Smooth muscle cell (in vitro differentiated cells): ENCODE data around the gene ATF6. TPM values are rescaled to one million over a fixed set of nuclear protein-coding genes. Genes with fewer than 3 reads are reported as not detected.

ENCODE experiments used
- DNase-seq: peaks from one replicate; lab custom pipeline; 2025; ENCODE audit not compliant: unreplicated experiment; lab: John Stamatoyannopoulos, UW
- H2AFZ ChIP-seq: fragments of 200-600 bp; sonication (generic); 2 replicates; pipeline ENCODE4 v1.6.0; 2016; ENCODE audit warnings: antibody characterized with exemption, low read depth, mild to moderate bottlenecking
- H3F3A ChIP-seq: fragments of 200-600 bp; sonication (generic); 2 replicates; pipeline ENCODE4 v1.6.0; 2017; ENCODE audit warnings: antibody characterized with exemption, low read depth
- H3K27ac ChIP-seq: fragments of 200-600 bp; sonication (generic); 2 replicates; pipeline ENCODE4 v1.5.1; 2016; ENCODE audit warnings: low read depth, mild to moderate bottlenecking
- H3K27me3 ChIP-seq: fragments of 200-600 bp; sonication (generic); 2 replicates; pipeline ENCODE4 v1.6.1; 2016; ENCODE audit warnings: low read depth, mild to moderate bottlenecking
- H3K36me3 ChIP-seq: fragments of 200-600 bp; sonication (generic); 2 replicates; pipeline ENCODE4 v1.5.1; 2016; ENCODE audit warnings: low read depth
- H3K4me1 ChIP-seq: fragments of 200-600 bp; sonication (generic); 2 replicates; pipeline ENCODE4 v1.5.1; 2016; ENCODE audit warnings: low read depth
- H3K4me2 ChIP-seq: fragments of 200-600 bp; sonication (generic); 2 replicates; pipeline ENCODE4 v1.6.0; 2016; ENCODE audit warnings: mild to moderate bottlenecking
- H3K4me3 ChIP-seq: fragments of 200-600 bp; sonication (generic); 2 replicates; pipeline ENCODE4 v1.5.1; 2016; ENCODE audit warnings: mild to moderate bottlenecking
- H3K79me2 ChIP-seq: fragments of 200-600 bp; sonication (generic); 2 replicates; pipeline ENCODE4 v1.6.0; 2016; ENCODE audit warnings: low read depth, mild to moderate bottlenecking
- H3K9ac ChIP-seq: fragments of 200-600 bp; sonication (generic); 2 replicates; pipeline ENCODE4 v1.6.0; 2016; ENCODE audit warnings: low read depth
- H3K9me3 ChIP-seq: fragments of 200-600 bp; sonication (generic); replicated peaks from 2 replicates; pipeline ENCODE4 v1.5.1; 2016; ENCODE audit warnings: low read depth
- H4K20me1 ChIP-seq: fragments of 200-600 bp; sonication (generic); 2 replicates; pipeline ENCODE4 v1.6.0; 2016; ENCODE audit warnings: low read depth
- WGBS: methylation state at CpG from one replicate; pipeline ENCODE4 v1.1.7; 2016; ENCODE audit warnings: low lambda C conversion rate; 5-methylcytosine and 5-hydroxymethylcytosine counted together
- polyA plus RNA-seq: library from polyadenylated mRNA; unstranded; fragments of >200 nt; fragmentation: Nextera tagmentation; extraction: Ambion mirVana; gene quantifications from 2 replicates; pipeline ENCODE4 v1.2.1, GENCODE V29; 2016
- total RNA-seq: library from RNA; depleted of rRNA; stranded (reverse); fragments of >200 nt; gene quantifications from 2 replicates; pipeline ENCODE4 v1.2.3, GENCODE V29; 2014
- TF ChIP-seq, protein P1 (sequence below): fragments of 200-600 bp; sonication (generic); IDR thresholded peaks from 2 replicates; pipeline ENCODE4 v1.5.1; 2017; ENCODE audit warnings: borderline replicate concordance, mild to moderate bottlenecking, antibody characterized with exemption; ENCODE audit not compliant: insufficient read depth, poor library complexity, severe bottlenecking

ATF6 gene
- total and polyA plus RNA-seq, 2 experiments from 2014 or later, result 7.8 to 22.9 TPM

DNA sequence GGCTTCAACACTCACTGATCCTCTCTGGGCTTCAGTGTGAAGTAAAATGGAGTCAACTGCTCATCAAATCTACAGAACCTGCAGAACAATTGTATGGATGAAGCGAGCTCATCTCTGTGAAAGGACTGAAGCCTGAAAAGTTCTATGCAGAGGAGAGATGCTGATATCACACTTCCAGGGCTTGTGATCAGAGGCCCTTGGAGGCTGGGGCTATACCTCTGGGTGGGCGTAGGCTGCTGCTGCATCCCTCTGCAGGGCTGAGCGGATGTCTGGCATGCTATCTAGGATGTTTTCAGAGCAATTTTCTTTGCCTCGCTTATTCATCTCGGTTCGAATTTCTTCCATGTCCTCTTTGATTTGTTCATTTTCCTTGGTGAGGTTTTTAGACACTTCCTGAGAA is 240.0 kb downstream of the ATF6 start:
- H3K79me2 ChIP-seq, result no peaks in the 10 kb centered on the region
- no peaks in the 10 kb centered on the region for H3K36me3 ChIP-seq
- H4K20me1 ChIP-seq, result no peaks in the 10 kb centered on the region
- H3K27me3 ChIP-seq, result no peaks in the 10 kb centered on the region
- 64% methylated on average over 6 of the region's 6 CpGs for WGBS
- DNase-seq, result no peak
- H3K27ac ChIP-seq, result peak overlapping the region; percentile 36
- TF ChIP-seq, protein P1, sequence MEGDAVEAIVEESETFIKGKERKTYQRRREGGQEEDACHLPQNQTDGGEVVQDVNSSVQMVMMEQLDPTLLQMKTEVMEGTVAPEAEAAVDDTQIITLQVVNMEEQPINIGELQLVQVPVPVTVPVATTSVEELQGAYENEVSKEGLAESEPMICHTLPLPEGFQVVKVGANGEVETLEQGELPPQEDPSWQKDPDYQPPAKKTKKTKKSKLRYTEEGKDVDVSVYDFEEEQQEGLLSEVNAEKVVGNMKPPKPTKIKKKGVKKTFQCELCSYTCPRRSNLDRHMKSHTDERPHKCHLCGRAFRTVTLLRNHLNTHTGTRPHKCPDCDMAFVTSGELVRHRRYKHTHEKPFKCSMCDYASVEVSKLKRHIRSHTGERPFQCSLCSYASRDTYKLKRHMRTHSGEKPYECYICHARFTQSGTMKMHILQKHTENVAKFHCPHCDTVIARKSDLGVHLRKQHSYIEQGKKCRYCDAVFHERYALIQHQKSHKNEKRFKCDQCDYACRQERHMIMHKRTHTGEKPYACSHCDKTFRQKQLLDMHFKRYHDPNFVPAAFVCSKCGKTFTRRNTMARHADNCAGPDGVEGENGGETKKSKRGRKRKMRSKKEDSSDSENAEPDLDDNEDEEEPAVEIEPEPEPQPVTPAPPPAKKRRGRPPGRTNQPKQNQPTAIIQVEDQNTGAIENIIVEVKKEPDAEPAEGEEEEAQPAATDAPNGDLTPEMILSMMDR, result no peak
- H3K9ac ChIP-seq, result no peak overlapping the region
- H3K4me1 ChIP-seq, result peaks cover 5% of the 10 kb centered on the region
- H3F3A ChIP-seq, result no peaks in the 10 kb centered on the region
- H2AFZ ChIP-seq, result no peak overlapping the region
- H3K4me3 ChIP-seq, result no peak overlapping the region
- no peaks in the 10 kb centered on the region for H3K9me3 ChIP-seq
- no peak overlapping the region for H3K4me2 ChIP-seq

DNA sequence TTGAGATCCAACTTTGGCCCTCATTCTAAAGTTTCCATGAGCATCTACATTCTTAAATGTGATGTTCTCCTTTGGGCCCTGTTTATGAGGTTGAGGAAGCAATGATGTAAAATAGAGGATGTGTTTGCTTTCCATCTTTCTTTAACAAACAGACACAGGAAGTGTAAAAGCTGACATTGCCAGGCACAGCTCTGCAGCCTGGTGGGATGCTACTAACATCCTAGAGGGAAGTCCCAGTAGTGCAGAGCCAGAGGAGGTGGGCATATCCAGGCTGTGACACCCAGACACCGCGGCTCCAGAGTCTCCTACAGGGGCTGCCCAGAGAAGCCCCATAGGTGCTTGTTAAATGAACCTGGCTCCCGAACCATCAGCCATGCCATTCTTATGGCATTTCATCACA is 241.3 kb downstream of the ATF6 start:
- TF ChIP-seq, protein P1, result no peak
- H3K36me3 ChIP-seq, result no peaks in the 10 kb centered on the region
- no peaks in the 10 kb centered on the region for H3K79me2 ChIP-seq
- H3K4me2 ChIP-seq, result no peak overlapping the region
- H3K9me3 ChIP-seq, result no peaks in the 10 kb centered on the region
- no peak for DNase-seq
- no peak overlapping the region for H2AFZ ChIP-seq
- no peak overlapping the region for H3K9ac ChIP-seq
- no peaks in the 10 kb centered on the region for H3F3A ChIP-seq
- H3K4me3 ChIP-seq, result no peak overlapping the region
- peaks cover 5% of the 10 kb centered on the region for H3K4me1 ChIP-seq
- 93% methylated on average over 3 of the region's 3 CpGs for WGBS
- no peaks in the 10 kb centered on the region for H3K27me3 ChIP-seq
- no peak overlapping the region for H3K27ac ChIP-seq
- H4K20me1 ChIP-seq, result no peaks in the 10 kb centered on the region

DNA sequence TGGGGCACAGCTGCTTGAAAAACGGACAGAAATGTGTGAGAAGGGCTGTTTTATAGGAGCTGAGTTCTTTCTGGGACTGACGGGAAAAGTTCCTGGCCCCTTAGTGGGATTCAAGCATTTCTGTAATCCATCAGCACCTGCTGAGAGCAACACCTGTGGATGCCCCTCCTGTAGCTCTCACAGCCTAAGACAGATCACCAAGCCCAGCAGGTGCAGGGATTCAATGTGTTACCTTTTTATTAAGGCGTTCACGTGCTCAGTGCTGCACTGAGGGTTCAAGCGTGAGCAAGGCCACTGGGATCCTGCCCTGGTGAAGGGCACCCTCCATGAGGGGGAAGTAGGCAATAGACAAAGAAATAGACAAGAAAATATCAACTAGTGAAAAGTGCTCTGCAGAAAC is 242.7 kb downstream of the ATF6 start:
- no peaks in the 10 kb centered on the region for H4K20me1 ChIP-seq
- H3K27me3 ChIP-seq, result no peaks in the 10 kb centered on the region
- no peak overlapping the region for H2AFZ ChIP-seq
- 84% methylated on average over 5 of the region's 5 CpGs for WGBS
- no peaks in the 10 kb centered on the region for H3F3A ChIP-seq
- H3K4me2 ChIP-seq, result no peak overlapping the region
- TF ChIP-seq, protein P1, result no peak
- H3K4me3 ChIP-seq, result no peak overlapping the region
- H3K4me1 ChIP-seq, result no peaks in the 10 kb centered on the region
- H3K9ac ChIP-seq, result no peak overlapping the region
- no peaks in the 10 kb centered on the region for H3K36me3 ChIP-seq
- H3K27ac ChIP-seq, result no peak overlapping the region
- DNase-seq, result no peak
- H3K79me2 ChIP-seq, result no peaks in the 10 kb centered on the region
- no peaks in the 10 kb centered on the region for H3K9me3 ChIP-seq

GRCh38 chr1:162009501-162010174 is 243.5 kb downstream of the ATF6 start:
- no peak overlapping the region for H3K4me2 ChIP-seq
- WGBS, result 79% methylated on average over 9 of the region's 9 CpGs
- H4K20me1 ChIP-seq, result no peaks in the 10 kb centered on the region
- H3K27ac ChIP-seq, result no peak overlapping the region
- no peaks in the 10 kb centered on the region for H3K36me3 ChIP-seq
- no peak overlapping the region for H3K9ac ChIP-seq
- TF ChIP-seq, protein P1, result no peak
- H3K79me2 ChIP-seq, result no peaks in the 10 kb centered on the region
- H3K9me3 ChIP-seq, result no peaks in the 10 kb centered on the region
- H3K4me1 ChIP-seq, result no peaks in the 10 kb centered on the region
- no peaks in the 10 kb centered on the region for H3K27me3 ChIP-seq
- no peak overlapping the region for H2AFZ ChIP-seq
- no peaks in the 10 kb centered on the region for H3F3A ChIP-seq
- H3K4me3 ChIP-seq, result no peak overlapping the region
- DNase-seq, result no peak
